ENCODE measurements around the gene SDCBP2. TPM values are rescaled to one million over a fixed set of nuclear protein-coding genes. Genes with fewer than 3 reads are reported as not detected.

The SDCBP2 gene
- total RNA-seq, 1 donor from 2014 or later: 4.1 TPM

- peaks cover 3% of the 10 kb centered on the region for H3K27me3 Mint-ChIP-seq (ENCODE audit: low read depth)
- H3K36me3 Mint-ChIP-seq (ENCODE audit: low read depth): peaks cover 13% of the 10 kb centered on the region
- intact Hi-C loops (cut with micrococcal nuclease): loop anchor here (5.0 kb wide), 1 partner anchor 38 kb away; the partner anchor contains the start of gene RAD21L1
- H3K4me1 Mint-ChIP-seq (ENCODE audit: low read depth): peaks cover 25% of the 10 kb centered on the region
- peaks cover 11% of the 10 kb centered on the region for H3K9me3 Mint-ChIP-seq
- peak overlapping the region; percentile 13 for H3K27ac Mint-ChIP-seq
- peak overlapping the region; percentile 84 for H3K4me3 Mint-ChIP-seq (ENCODE audit: low read depth)
- no peak for DNase-seq (ENCODE audit: low spot score)
These were observed 63.6 kb downstream of the SDCBP2 start for GRCh38 chr20:1265226-1265915.

GRCh38 chr20:1264727-1265126 is 64.2 kb downstream of the SDCBP2 start:
- H3K36me3 Mint-ChIP-seq (ENCODE audit: low read depth): peaks cover 13% of the 10 kb centered on the region
- peak overlapping the region; percentile 84 for H3K4me3 Mint-ChIP-seq (ENCODE audit: low read depth)
- H3K27me3 Mint-ChIP-seq (ENCODE audit: low read depth): peaks cover 3% of the 10 kb centered on the region
- peaks cover 11% of the 10 kb centered on the region for H3K9me3 Mint-ChIP-seq
- DNase-seq (ENCODE audit: low spot score): no peak
- H3K27ac Mint-ChIP-seq: no peak overlapping the region
- intact Hi-C loops (cut with micrococcal nuclease): loop anchor here (5.0 kb wide), 1 partner anchor 37 kb away; the partner anchor contains the start of gene RAD21L1
- H3K4me1 Mint-ChIP-seq (ENCODE audit: low read depth): peaks cover 25% of the 10 kb centered on the region

- H3K27me3 Mint-ChIP-seq (ENCODE audit: low read depth): peaks cover 3% of the 10 kb centered on the region
- H3K9me3 Mint-ChIP-seq: peaks cover 11% of the 10 kb centered on the region
- intact Hi-C loops (cut with micrococcal nuclease): no loop called here
- DNase-seq (ENCODE audit: low spot score): no peak
- no peak overlapping the region for H3K4me3 Mint-ChIP-seq (ENCODE audit: low read depth)
- peaks cover 24% of the 10 kb centered on the region for H3K4me1 Mint-ChIP-seq (ENCODE audit: low read depth)
- peaks cover 12% of the 10 kb centered on the region for H3K36me3 Mint-ChIP-seq (ENCODE audit: low read depth)
- no peak overlapping the region for H3K27ac Mint-ChIP-seq
These were observed 65.1 kb downstream of the SDCBP2 start for GRCh38 chr20:1263853-1264252.

Other genes starting within 250 kb of the SDCBP2 start
- 175 and 182 TPM in 2 replicates for gene PSMF1, start 210.5 kb downstream of the SDCBP2 start, total RNA-seq
- 1.2 and 1.6 TPM in 2 replicates for gene TMEM74B, start 144.2 kb downstream of the SDCBP2 start, total RNA-seq
- gene C20orf202, start 125.7 kb downstream of the SDCBP2 start, total RNA-seq: not detected in 2 replicates
- 0.32 TPM in 1 of 2 replicates, not detected in the other for gene RAD21L1, start 103.1 kb downstream of the SDCBP2 start, total RNA-seq
- gene SNPH, start 62.8 kb downstream of the SDCBP2 start, total RNA-seq: 2.7 and 3.1 TPM in 2 replicates
- 320 and 330 TPM in 2 replicates for gene FKBP1A, start 63.9 kb upstream of the SDCBP2 start, total RNA-seq
- 108 TPM in 2 replicates for gene NSFL1C, start 137.7 kb upstream of the SDCBP2 start, total RNA-seq
- not detected in 2 replicates for gene SIRPB2, start 162.3 kb upstream of the SDCBP2 start, total RNA-seq
- 0.37 TPM in 1 of 2 replicates, not detected in the other for gene SIRPD, start 228.6 kb upstream of the SDCBP2 start, total RNA-seq